Measurements from ENCODE around the gene ZNF57.
"Not testable (repeated sequence)": the region's sequence is repeated elsewhere in the genome, so short reads cannot be mapped to it uniquely, and the experiment has no call there.

ZNF57 gene

GRCh38 chr19:2950286-2951124 is 49.8 kb downstream of the ZNF57 start:
- peak overlapping the region; percentile 86 to 97 (median 93) for H3K27ac ChIP-seq
- peak overlapping the region; percentile 85 to 99 (median 96) for H3K4me2 ChIP-seq

GRCh38 chr19:2952953-2953481 is 52.3 kb downstream of the ZNF57 start:
- no peak overlapping the region for H3K4me3 ChIP-seq
- H3K4me1 ChIP-seq = peaks cover 13 to 30% (median 24%) of the 10 kb centered on the region in 10 experiments
- no peaks in the 10 kb centered on the region for H3K36me3 ChIP-seq
- H4K20me1 ChIP-seq = no peaks in the 10 kb centered on the region
- no peaks in the 10 kb centered on the region for H3K27me3 ChIP-seq
- peak overlapping the region in 7 of 11 experiments; percentile 4 to 56 (median 36); a peak in 6 of 22 replicates for H3K9ac ChIP-seq
- H3K27ac ChIP-seq = peak overlapping the region in 1 of 11 experiments; percentile 1; a peak in 2 of 22 replicates
- H3K4me2 ChIP-seq = peak overlapping the region; percentile 1 to 69 (median 41); a peak in 21 of 22 replicates
- no peaks in the 10 kb centered on the region for H3K9me3 ChIP-seq (replicated peaks in 1 of 11)
- no peak for TF ChIP-seq Cebpa-rat (IDR thresholded peaks at IDR 0.05)

More at GRCh38 chr19:2950286-2951124, 49.8 kb downstream of the ZNF57 start:
- no peaks in the 10 kb centered on the region for H3K36me3 ChIP-seq
- no peaks in the 10 kb centered on the region for H3K27me3 ChIP-seq
- peak overlapping the region; percentile 88 to 96 (median 90) for H3K9ac ChIP-seq
- peaks cover 13 to 36% (median 27%) of the 10 kb centered on the region in 10 experiments for H3K4me1 ChIP-seq
- peak overlapping the region; percentile 75 to 95 (median 82) for H3K4me3 ChIP-seq
- no peaks in the 10 kb centered on the region for H4K20me1 ChIP-seq
- no peaks in the 10 kb centered on the region for H3K9me3 ChIP-seq (replicated peaks in 1 of 11)
- TF ChIP-seq Cebpa-rat (IDR thresholded peaks at IDR 0.05) = no peak

GRCh38 chr19:2957160-2957559 is 56.4 kb downstream of the ZNF57 start:
- H4K20me1 ChIP-seq = no peaks in the 10 kb centered on the region
- no peak for TF ChIP-seq Cebpa-rat (IDR thresholded peaks at IDR 0.05)
- H3K9me3 ChIP-seq (replicated peaks in 1 of 11) = no peaks in the 10 kb centered on the region
- H3K27ac ChIP-seq = no peak overlapping the region; a peak in 1 of 22 replicates
- no peaks in the 10 kb centered on the region for H3K36me3 ChIP-seq
- H3K4me2 ChIP-seq = no peak overlapping the region
- H3K9ac ChIP-seq = no peak overlapping the region
- H3K4me1 ChIP-seq = peaks cover 0 to 39% (median 30%) of the 10 kb centered on the region in 10 experiments; a peak in 17 of 20 replicates
- no peaks in the 10 kb centered on the region for H3K27me3 ChIP-seq
- no peak overlapping the region for H3K4me3 ChIP-seq

GRCh38 chr19:2960120-2960519 is 59.4 kb downstream of the ZNF57 start:
- Histone ChIP-seq H3K9me3 (replicated peaks in 1 of 11) (peaks cover 0 to 6% (median 0%) of the 10 kb centered on the region in 11 experiments; a peak in 4 of 22 replicates), H3K4me3 (no peak overlapping the region), H3K4me1 (peaks cover 0 to 45% (median 34%) of the 10 kb centered on the region in 10 experiments; a peak in 17 of 20 replicates), H4K20me1 (no peaks in the 10 kb centered on the region), H3K4me2 (peak overlapping the region in 10 of 11 experiments; percentile 7 to 57 (median 40); a peak in 8 of 22 replicates), H3K9ac (no peak overlapping the region), H3K36me3 (no peaks in the 10 kb centered on the region), H3K27me3 (no peaks in the 10 kb centered on the region), H3K27ac (no peak overlapping the region)
- TF ChIP-seq Cebpa-rat (IDR thresholded peaks at IDR 0.05) = no peak

GRCh38 chr19:2962018-2962670 is 61.4 kb downstream of the ZNF57 start:
- no peaks in the 10 kb centered on the region for H3K27me3 ChIP-seq
- H3K9me3 ChIP-seq (replicated peaks in 1 of 11) = peaks cover 0 to 10% (median 0%) of the 10 kb centered on the region in 11 experiments; a peak in 4 of 22 replicates
- H3K27ac ChIP-seq = peak overlapping the region in 4 of 11 experiments; percentile 4 to 49 (median 16); a peak in 2 of 22 replicates
- no peaks in the 10 kb centered on the region for H3K36me3 ChIP-seq
- peak overlapping the region in 7 of 10 experiments; percentile 5 to 60 (median 25); a peak in 9 of 20 replicates for H3K4me3 ChIP-seq
- H3K4me1 ChIP-seq = peaks cover 6 to 57% (median 45%) of the 10 kb centered on the region in 10 experiments
- TF ChIP-seq Cebpa-rat (IDR thresholded peaks at IDR 0.05) = no peak
- H4K20me1 ChIP-seq = no peaks in the 10 kb centered on the region
- peak overlapping the region; percentile 44 to 78 (median 60) for H3K4me2 ChIP-seq
- peak overlapping the region in 4 of 11 experiments; percentile 3 to 47 (median 17); a peak in 4 of 22 replicates for H3K9ac ChIP-seq

GRCh38 chr19:2963122-2963521 is 62.4 kb downstream of the ZNF57 start:
- Histone ChIP-seq H3K27me3 (no peaks in the 10 kb centered on the region), H3K36me3 (no peaks in the 10 kb centered on the region), H3K4me1 (peaks cover 6 to 66% (median 48%) of the 10 kb centered on the region in 10 experiments), H3K4me2 (peak overlapping the region in 2 of 11 experiments; percentile 9 to 68; a peak in 1 of 22 replicates), H4K20me1 (no peaks in the 10 kb centered on the region), H3K9me3 (replicated peaks in 1 of 11) (peaks cover 0 to 10% (median 0%) of the 10 kb centered on the region in 11 experiments; a peak in 4 of 22 replicates), H3K27ac (no peak overlapping the region), H3K4me3 (no peak overlapping the region), H3K9ac (no peak overlapping the region)
- no peak for TF ChIP-seq Cebpa-rat (IDR thresholded peaks at IDR 0.05)

- H4K20me1 ChIP-seq; H3K27me3 ChIP-seq; H3K9me3 ChIP-seq (replicated peaks in 1 of 11); H3K27ac ChIP-seq; H3K9ac ChIP-seq; H3K4me3 ChIP-seq; H3K36me3 ChIP-seq: not testable (repeated sequence)
- peaks cover 9 to 70% (median 53%) of the 10 kb centered on the region in 10 experiments for H3K4me1 ChIP-seq
- H3K4me2 ChIP-seq = peak overlapping the region in 2 of 11 experiments; percentile 6 to 9; a peak in 1 of 22 replicates
These were observed 62.9 kb downstream of the ZNF57 start for GRCh38 chr19:2963631-2964030.

GRCh38 chr19:2964874-2965273 is 64.1 kb downstream of the ZNF57 start:
- Histone ChIP-seq H3K9ac (no peak overlapping the region), H3K36me3 (no peaks in the 10 kb centered on the region), H3K9me3 (replicated peaks in 1 of 11) (peaks cover 0 to 10% (median 0%) of the 10 kb centered on the region in 11 experiments; a peak in 4 of 22 replicates), H3K27me3 (no peaks in the 10 kb centered on the region), H3K4me3 (no peak overlapping the region), H4K20me1 (no peaks in the 10 kb centered on the region), H3K27ac (no peak overlapping the region), H3K4me2 (no peak overlapping the region), H3K4me1 (peaks cover 17 to 71% (median 58%) of the 10 kb centered on the region in 10 experiments)
- TF ChIP-seq Cebpa-rat (IDR thresholded peaks at IDR 0.05) = no peak

Measured in BLaER1 treated with 17β-estradiol and CSF1 and Interleukin-3, amounts not matched to agents 10 nM and 100 nM (cell line).